Measurements from ENCODE around the gene PYGM. TPM values are rescaled to one million over a fixed set of nuclear protein-coding genes. Genes with fewer than 3 reads are reported as not detected.

The PYGM gene
- total and polyA plus RNA-seq, 2 of the 13 experiments (the other 11 are each of a cell fraction or from before 2014, with no cell fraction given): 0.11 to 0.12 TPM

DNA sequence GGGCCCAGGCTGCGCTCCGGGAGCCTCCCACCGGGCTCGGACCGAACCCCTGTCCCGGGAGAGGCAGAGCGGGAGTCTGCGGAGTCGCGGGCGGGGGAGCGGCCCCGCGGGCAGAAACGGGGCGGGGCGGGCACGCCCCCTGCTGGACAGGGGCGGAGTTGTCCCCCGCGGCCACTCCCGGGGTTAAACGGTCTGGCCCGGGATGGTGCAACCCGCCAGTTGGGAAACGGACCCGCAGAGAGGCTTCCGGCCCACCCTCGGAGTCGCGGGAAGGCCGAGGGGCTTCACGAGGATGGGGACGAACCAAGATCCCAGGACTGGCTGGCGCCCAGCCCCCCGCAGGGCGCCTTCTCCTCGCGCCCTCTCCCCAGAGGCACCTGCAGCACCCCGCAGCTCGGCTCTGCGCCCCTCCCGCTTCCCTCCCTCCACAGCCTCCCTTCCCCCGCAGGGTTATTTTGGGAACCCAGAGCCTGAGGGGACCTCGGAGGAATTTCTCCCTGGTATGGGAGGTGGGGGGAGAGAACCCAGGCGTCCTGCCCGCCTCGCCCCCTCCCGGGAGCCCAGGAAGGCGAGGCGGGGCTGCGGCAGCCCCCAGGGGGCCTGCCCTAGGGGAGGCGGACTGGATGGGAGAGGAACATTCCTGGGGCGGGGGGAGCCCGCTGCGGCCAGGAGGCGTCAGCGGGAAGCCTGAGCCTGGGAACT, 16.7 kb downstream of the PYGM start (continued):
- TF ChIP-seq, protein P1, sequence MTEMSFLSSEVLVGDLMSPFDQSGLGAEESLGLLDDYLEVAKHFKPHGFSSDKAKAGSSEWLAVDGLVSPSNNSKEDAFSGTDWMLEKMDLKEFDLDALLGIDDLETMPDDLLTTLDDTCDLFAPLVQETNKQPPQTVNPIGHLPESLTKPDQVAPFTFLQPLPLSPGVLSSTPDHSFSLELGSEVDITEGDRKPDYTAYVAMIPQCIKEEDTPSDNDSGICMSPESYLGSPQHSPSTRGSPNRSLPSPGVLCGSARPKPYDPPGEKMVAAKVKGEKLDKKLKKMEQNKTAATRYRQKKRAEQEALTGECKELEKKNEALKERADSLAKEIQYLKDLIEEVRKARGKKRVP (CRISPR knock-in tag; IDR thresholded peaks at IDR 0.05): peak in 1 of 2 experiments; percentile 49; a peak in 1 of 4 replicates
- TF ChIP-seq MAFK (conservative IDR thresholded peaks at IDR 0.05 in 1 of 2, IDR thresholded peaks at IDR 0.05 in 1 of 2; ENCODE audit: low read length in 2 of 2) (no peak), ZNF614 (CRISPR knock-in tag; IDR thresholded peaks at IDR 0.05; ENCODE audit: borderline replicate concordance) (0 out of 2 replicates have a peak, but pooled peaks have one; percentile 43), ZNF232 (CRISPR knock-in tag; IDR thresholded peaks at IDR 0.05; ENCODE audit: borderline replicate concordance) (no peak), FOXK1 (CRISPR knock-in tag; IDR thresholded peaks at IDR 0.05; ENCODE audit: borderline replicate concordance, low read depth) (no peak), HNF4A (CRISPR knock-in tag; IDR thresholded peaks at IDR 0.05) (no peak), SOX6 (IDR thresholded peaks at IDR 0.05) (no peak), SOX6 (CRISPR knock-in tag; IDR thresholded peaks at IDR 0.05) (no peak), MEIS1 (CRISPR knock-in tag; IDR thresholded peaks at IDR 0.05; ENCODE audit: borderline replicate concordance) (0 out of 2 replicates have a peak, but pooled peaks have one; percentile 26), SP1 (IDR thresholded peaks at IDR 0.05) (no peak), SP1 (CRISPR knock-in tag; IDR thresholded peaks at IDR 0.05) (peak; percentile 34; the same call in 1 of the 2 replicates), SRY (CRISPR knock-in tag; IDR thresholded peaks at IDR 0.05) (no peak), CCDC6 (CRISPR knock-in tag; IDR thresholded peaks at IDR 0.05) (no peak), NFIB (CRISPR knock-in tag; IDR thresholded peaks at IDR 0.05; ENCODE audit: borderline replicate concordance) (no peak), EED (CRISPR knock-in tag; IDR thresholded peaks at IDR 0.05) (no peak), SNAI1 (CRISPR knock-in tag; IDR thresholded peaks at IDR 0.05; ENCODE audit: borderline replicate concordance) (no peak)
- TF ChIP-seq, protein P2, sequence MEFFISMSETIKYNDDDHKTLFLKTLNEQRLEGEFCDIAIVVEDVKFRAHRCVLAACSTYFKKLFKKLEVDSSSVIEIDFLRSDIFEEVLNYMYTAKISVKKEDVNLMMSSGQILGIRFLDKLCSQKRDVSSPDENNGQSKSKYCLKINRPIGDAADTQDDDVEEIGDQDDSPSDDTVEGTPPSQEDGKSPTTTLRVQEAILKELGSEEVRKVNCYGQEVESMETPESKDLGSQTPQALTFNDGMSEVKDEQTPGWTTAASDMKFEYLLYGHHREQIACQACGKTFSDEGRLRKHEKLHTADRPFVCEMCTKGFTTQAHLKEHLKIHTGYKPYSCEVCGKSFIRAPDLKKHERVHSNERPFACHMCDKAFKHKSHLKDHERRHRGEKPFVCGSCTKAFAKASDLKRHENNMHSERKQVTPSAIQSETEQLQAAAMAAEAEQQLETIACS (CRISPR knock-in tag; IDR thresholded peaks at IDR 0.05): no peak
- TF ChIP-seq, protein P3, sequence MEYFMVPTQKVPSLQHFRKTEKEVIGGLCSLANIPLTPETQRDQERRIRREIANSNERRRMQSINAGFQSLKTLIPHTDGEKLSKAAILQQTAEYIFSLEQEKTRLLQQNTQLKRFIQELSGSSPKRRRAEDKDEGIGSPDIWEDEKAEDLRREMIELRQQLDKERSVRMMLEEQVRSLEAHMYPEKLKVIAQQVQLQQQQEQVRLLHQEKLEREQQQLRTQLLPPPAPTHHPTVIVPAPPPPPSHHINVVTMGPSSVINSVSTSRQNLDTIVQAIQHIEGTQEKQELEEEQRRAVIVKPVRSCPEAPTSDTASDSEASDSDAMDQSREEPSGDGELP (IDR thresholded peaks at IDR 0.05; ENCODE audit: borderline replicate concordance, low read depth): no peak
- TF ChIP-seq, protein P4, sequence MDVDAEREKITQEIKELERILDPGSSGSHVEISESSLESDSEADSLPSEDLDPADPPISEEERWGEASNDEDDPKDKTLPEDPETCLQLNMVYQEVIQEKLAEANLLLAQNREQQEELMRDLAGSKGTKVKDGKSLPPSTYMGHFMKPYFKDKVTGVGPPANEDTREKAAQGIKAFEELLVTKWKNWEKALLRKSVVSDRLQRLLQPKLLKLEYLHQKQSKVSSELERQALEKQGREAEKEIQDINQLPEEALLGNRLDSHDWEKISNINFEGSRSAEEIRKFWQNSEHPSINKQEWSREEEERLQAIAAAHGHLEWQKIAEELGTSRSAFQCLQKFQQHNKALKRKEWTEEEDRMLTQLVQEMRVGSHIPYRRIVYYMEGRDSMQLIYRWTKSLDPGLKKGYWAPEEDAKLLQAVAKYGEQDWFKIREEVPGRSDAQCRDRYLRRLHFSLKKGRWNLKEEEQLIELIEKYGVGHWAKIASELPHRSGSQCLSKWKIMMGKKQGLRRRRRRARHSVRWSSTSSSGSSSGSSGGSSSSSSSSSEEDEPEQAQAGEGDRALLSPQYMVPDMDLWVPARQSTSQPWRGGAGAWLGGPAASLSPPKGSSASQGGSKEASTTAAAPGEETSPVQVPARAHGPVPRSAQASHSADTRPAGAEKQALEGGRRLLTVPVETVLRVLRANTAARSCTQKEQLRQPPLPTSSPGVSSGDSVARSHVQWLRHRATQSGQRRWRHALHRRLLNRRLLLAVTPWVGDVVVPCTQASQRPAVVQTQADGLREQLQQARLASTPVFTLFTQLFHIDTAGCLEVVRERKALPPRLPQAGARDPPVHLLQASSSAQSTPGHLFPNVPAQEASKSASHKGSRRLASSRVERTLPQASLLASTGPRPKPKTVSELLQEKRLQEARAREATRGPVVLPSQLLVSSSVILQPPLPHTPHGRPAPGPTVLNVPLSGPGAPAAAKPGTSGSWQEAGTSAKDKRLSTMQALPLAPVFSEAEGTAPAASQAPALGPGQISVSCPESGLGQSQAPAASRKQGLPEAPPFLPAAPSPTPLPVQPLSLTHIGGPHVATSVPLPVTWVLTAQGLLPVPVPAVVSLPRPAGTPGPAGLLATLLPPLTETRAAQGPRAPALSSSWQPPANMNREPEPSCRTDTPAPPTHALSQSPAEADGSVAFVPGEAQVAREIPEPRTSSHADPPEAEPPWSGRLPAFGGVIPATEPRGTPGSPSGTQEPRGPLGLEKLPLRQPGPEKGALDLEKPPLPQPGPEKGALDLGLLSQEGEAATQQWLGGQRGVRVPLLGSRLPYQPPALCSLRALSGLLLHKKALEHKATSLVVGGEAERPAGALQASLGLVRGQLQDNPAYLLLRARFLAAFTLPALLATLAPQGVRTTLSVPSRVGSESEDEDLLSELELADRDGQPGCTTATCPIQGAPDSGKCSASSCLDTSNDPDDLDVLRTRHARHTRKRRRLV (CRISPR knock-in tag; IDR thresholded peaks at IDR 0.05): no peak
- TF ChIP-seq, protein P5, sequence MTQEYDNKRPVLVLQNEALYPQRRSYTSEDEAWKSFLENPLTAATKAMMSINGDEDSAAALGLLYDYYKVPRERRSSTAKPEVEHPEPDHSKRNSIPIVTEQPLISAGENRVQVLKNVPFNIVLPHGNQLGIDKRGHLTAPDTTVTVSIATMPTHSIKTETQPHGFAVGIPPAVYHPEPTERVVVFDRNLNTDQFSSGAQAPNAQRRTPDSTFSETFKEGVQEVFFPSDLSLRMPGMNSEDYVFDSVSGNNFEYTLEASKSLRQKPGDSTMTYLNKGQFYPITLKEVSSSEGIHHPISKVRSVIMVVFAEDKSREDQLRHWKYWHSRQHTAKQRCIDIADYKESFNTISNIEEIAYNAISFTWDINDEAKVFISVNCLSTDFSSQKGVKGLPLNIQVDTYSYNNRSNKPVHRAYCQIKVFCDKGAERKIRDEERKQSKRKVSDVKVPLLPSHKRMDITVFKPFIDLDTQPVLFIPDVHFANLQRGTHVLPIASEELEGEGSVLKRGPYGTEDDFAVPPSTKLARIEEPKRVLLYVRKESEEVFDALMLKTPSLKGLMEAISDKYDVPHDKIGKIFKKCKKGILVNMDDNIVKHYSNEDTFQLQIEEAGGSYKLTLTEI (CRISPR knock-in tag; conservative IDR thresholded peaks at IDR 0.05): no peak

Measured in HepG2 (cell line).